GM23338 (cell line): Measurements from ENCODE around the gene TRAPPC12. TPM values are rescaled to one million over a fixed set of nuclear protein-coding genes. Genes with fewer than 3 reads are reported as not detected.

Experiments
- ATAC-seq: fragments of 200-7000 bp; cut with Tn5 transposase; 3 replicates; pipeline ENCODE4 v1.9.1; 2020
- DNase-seq: peaks from one replicate; pipeline ENCODE4 v3.0.0-alpha.2; 2015; ENCODE audit warnings: low spot score
- H2AFZ ChIP-seq: fragments of 200-600 bp; sonication (generic); 2 replicates; pipeline ENCODE4 v1.8.0; 2016; ENCODE audit warnings: antibody characterized with exemption, mild to moderate bottlenecking, moderate library complexity
- H3F3A ChIP-seq: fragments of 200-600 bp; sonication (generic); replicated peaks from 2 replicates; pipeline ENCODE4 v1.8.0; 2017; ENCODE audit warnings: antibody characterized with exemption, mixed run types, low read depth
- H3K27ac ChIP-seq: fragments of 200-600 bp; sonication (generic); 2 replicates; pipeline ENCODE4 v1.6.1; 2016; ENCODE audit warnings: low read depth
- H3K27me3 ChIP-seq: fragments of 200-600 bp; sonication (generic); 2 replicates; pipeline ENCODE4 v1.8.0; 2016; ENCODE audit warnings: mild to moderate bottlenecking, mixed run types, moderate library complexity; ENCODE audit not compliant: insufficient read depth
- H3K36me3 ChIP-seq: fragments of 200-600 bp; sonication (generic); 2 replicates; pipeline ENCODE4 v1.8.0; 2016; ENCODE audit warnings: mild to moderate bottlenecking; ENCODE audit not compliant: insufficient read depth
- H3K4me1 ChIP-seq: fragments of 200-600 bp; sonication (generic); 2 replicates; pipeline ENCODE4 v1.8.0; 2016; ENCODE audit warnings: mild to moderate bottlenecking, moderate library complexity; ENCODE audit not compliant: insufficient read depth
- H3K4me2 ChIP-seq: fragments of 200-600 bp; sonication (generic); 2 replicates; pipeline ENCODE4 v1.7.1; 2017; ENCODE audit warnings: mixed run types
- H3K4me3 ChIP-seq: fragments of 200-600 bp; sonication (generic); 2 replicates; pipeline ENCODE4 v1.6.1; 2016; ENCODE audit warnings: mixed run types
- H3K79me2 ChIP-seq: fragments of 200-600 bp; sonication (generic); replicated peaks from 2 replicates; pipeline ENCODE4 v1.8.0; 2017; ENCODE audit warnings: mild to moderate bottlenecking; ENCODE audit not compliant: insufficient read depth
- H3K9me2 ChIP-seq: fragments of 200-600 bp; sonication (generic); 2 replicates; pipeline ENCODE4 v1.8.0; 2017; ENCODE audit not compliant: insufficient read depth
- H4K20me1 ChIP-seq: fragments of 200-600 bp; sonication (generic); replicated peaks from 2 replicates; pipeline ENCODE4 v1.8.0; 2017; ENCODE audit warnings: mild to moderate bottlenecking; ENCODE audit not compliant: insufficient read depth
- H3K27ac Mint-ChIP-seq: 2 replicates; pipeline ENCODE4 v1.8.0; 2020; ENCODE audit warnings: inconsistent platforms, mild to moderate bottlenecking, moderate library complexity, mixed read lengths
- H3K27me3 Mint-ChIP-seq: 3 replicates; pipeline ENCODE4 v1.8.0; 2022; ENCODE audit warnings: low read depth, mild to moderate bottlenecking, moderate library complexity, mixed read lengths, inconsistent platforms; ENCODE audit not compliant: insufficient read depth, poor library complexity
- H3K36me3 Mint-ChIP-seq: 3 replicates; pipeline ENCODE4 v1.8.0; 2021; ENCODE audit warnings: low read depth, mild to moderate bottlenecking, inconsistent platforms, moderate library complexity, mixed read lengths
- H3K4me1 Mint-ChIP-seq: 3 replicates; pipeline ENCODE4 v1.8.0; 2020; ENCODE audit warnings: mild to moderate bottlenecking, inconsistent platforms, mixed read lengths
- H3K4me3 Mint-ChIP-seq: 3 replicates; pipeline ENCODE4 v1.8.0; 2021; ENCODE audit warnings: moderate library complexity, mild to moderate bottlenecking, inconsistent platforms, mixed read lengths
- H3K9me3 Mint-ChIP-seq: 3 replicates; pipeline ENCODE4 v1.8.0; 2020; ENCODE audit warnings: moderate library complexity, mild to moderate bottlenecking, inconsistent platforms, mixed read lengths
- EZH2 ChIP-seq: fragments of 200-600 bp; sonication (generic); IDR thresholded peaks from one replicate; pipeline ENCODE4 v1.8.0; 2017; ENCODE audit warnings: antibody characterized with exemption, mild to moderate bottlenecking, low read depth; ENCODE audit not compliant: unreplicated experiment
- JUNB ChIP-seq: IDR thresholded peaks from one replicate; pipeline ENCODE4 v1.6.1; 2016; ENCODE audit warnings: antibody characterized with exemption; ENCODE audit not compliant: unreplicated experiment
- NANOG ChIP-seq: IDR thresholded peaks from 2 replicates; pipeline ENCODE4 v1.6.1; 2016; ENCODE audit warnings: antibody characterized with exemption, borderline replicate concordance
- POLR2AphosphoS5 ChIP-seq: IDR thresholded peaks from 2 replicates; pipeline ENCODE4 v1.6.1; 2016; ENCODE audit warnings: antibody characterized with exemption, low read depth
- STAT1 ChIP-seq: IDR thresholded peaks from one replicate; pipeline ENCODE4 v1.6.1; 2016; ENCODE audit warnings: antibody characterized with exemption; ENCODE audit not compliant: unreplicated experiment
- ZNF114 ChIP-seq: fragments of 250-450 bp; sonication (Bioruptor Pico); IDR thresholded peaks from 2 replicates; pipeline ENCODE4 v1.5.0; 2020; ENCODE audit warnings: mild to moderate bottlenecking, moderate library complexity
- ZNF331 ChIP-seq: fragments of 250-450 bp; sonication (Bioruptor Pico); IDR thresholded peaks from 2 replicates; pipeline ENCODE4 v1.5.0; 2020; ENCODE audit warnings: low read depth, mild to moderate bottlenecking, moderate library complexity
- ZNF462 ChIP-seq: fragments of 250-450 bp; sonication (Bioruptor Pico); IDR thresholded peaks from 2 replicates; pipeline ENCODE4 v1.5.0; 2020; ENCODE audit warnings: mild to moderate bottlenecking, moderate library complexity
- polyA plus RNA-seq: library from polyadenylated mRNA; unstranded; fragments of >200 nt; fragmentation: Nextera tagmentation; extraction: Ambion mirVana; gene quantifications from 2 replicates; pipeline ENCODE4 v1.2.1, GENCODE V29; 2016
- total RNA-seq: library from RNA; depleted of rRNA; stranded (reverse); fragments of >200 nt; shearing (Covaris generic); gene quantifications from 2 replicates; pipeline ENCODE4 v1.2.3, GENCODE V29; 2014

TRAPPC12 gene
- total and polyA plus RNA-seq, 2 experiments from 2014 or later, result 48.9 to 57.7 TPM

GRCh38 chr2:3343012-3343411 is 36.5 kb upstream of the TRAPPC12 start (continued):
- TF ChIP-seq ZNF114 (CRISPR knock-in tag), result no peak

DNA sequence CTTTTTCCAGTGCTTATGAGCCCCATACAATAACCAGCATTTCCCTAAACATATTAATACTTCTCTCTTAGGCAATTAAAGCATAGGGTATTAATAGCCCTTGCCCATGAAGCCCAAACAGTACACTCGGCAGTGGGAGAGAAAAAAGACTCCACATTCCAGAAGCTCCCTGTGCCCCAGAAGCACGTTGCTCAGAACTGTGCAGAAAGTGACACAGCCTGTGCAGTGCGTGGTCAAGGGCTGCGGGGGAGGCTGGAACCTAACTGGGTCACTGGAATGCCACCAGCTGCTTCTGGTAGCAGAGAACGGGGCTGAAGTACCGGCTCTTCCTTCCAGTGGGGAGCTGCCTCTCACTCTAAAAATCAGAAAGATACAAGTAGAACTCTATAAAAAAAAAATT is 34.6 kb upstream of the TRAPPC12 start:
- no peak overlapping the region for H3K4me2 ChIP-seq
- TF ChIP-seq EZH2 (no peak), POLR2AphosphoS5 (no peak), STAT1 (no peak), ZNF331 (CRISPR knock-in tag) (no peak), ZNF462 (CRISPR knock-in tag) (no peak), JUNB (no peak), ZNF114 (CRISPR knock-in tag) (no peak), NANOG (no peak)

More for the DNA sequence above, 34.6 kb upstream of the TRAPPC12 start:
- no peak overlapping the region for H3K4me3 Mint-ChIP-seq
- no peaks in the 10 kb centered on the region for H3K4me1 ChIP-seq
- H3K27me3 Mint-ChIP-seq, result peaks cover 8% of the 10 kb centered on the region
- no peaks in the 10 kb centered on the region for H3K36me3 ChIP-seq
- DNase-seq (no peak), ATAC-seq (no peak)
- H4K20me1 ChIP-seq, result no peaks in the 10 kb centered on the region
- H3K27me3 ChIP-seq, result no peaks in the 10 kb centered on the region
- H2AFZ ChIP-seq, result no peak overlapping the region
- H3K27ac ChIP-seq, result no peak overlapping the region
- H3K9me3 Mint-ChIP-seq, result no peaks in the 10 kb centered on the region; the same call in 2 of the 3 replicates
- no peak overlapping the region for H3K4me3 ChIP-seq
- peaks cover 10% of the 10 kb centered on the region for H3K4me1 Mint-ChIP-seq
- H3F3A ChIP-seq, result no peaks in the 10 kb centered on the region
- peaks cover 22% of the 10 kb centered on the region for H3K36me3 Mint-ChIP-seq
- H3K27ac Mint-ChIP-seq, result no peak overlapping the region
- H3K9me2 ChIP-seq, result no peaks in the 10 kb centered on the region
- no peaks in the 10 kb centered on the region for H3K79me2 ChIP-seq
